Breast epithelium (tissue), 4 donors: ENCODE results near the gene PRLH. TPM values are rescaled to one million over a fixed set of nuclear protein-coding genes. Genes with fewer than 3 reads are reported as not detected.

ENCODE experiments used
- DNase-seq, 2 donors: peaks; one replicate each; pipeline ENCODE4 v3.0.0-alpha.2; 2019; ENCODE audit warnings: low spot score in 2 of 2
- H3K27ac ChIP-seq, 2 donors: fragments of 200-600 bp; sonication (generic) in 1 of 2; one replicate each; pipeline ENCODE4 v1.5.1; 2016 to 2019; ENCODE audit warnings: mild to moderate bottlenecking in 1 of 2
- H3K27me3 ChIP-seq, 2 donors: fragments of 200-600 bp; sonication (generic) in 1 of 2; one replicate each; pipeline versions ENCODE4 v1.5.1 to v1.6.0; 2017 to 2019; ENCODE audit warnings: control low read depth in 1 of 2, mild to moderate bottlenecking in 1 of 2
- H3K36me3 ChIP-seq: fragments of 200-600 bp; one replicate; pipeline ENCODE4 v1.5.1; 2019
- H3K4me1 ChIP-seq, 2 donors: fragments of 200-600 bp; sonication (generic); one replicate each; pipeline ENCODE4 v1.5.1; 2016 to 2019; ENCODE audit warnings: control low read depth in 1 of 2
- H3K4me3 ChIP-seq, 3 donors: fragments of 200-600 bp; sonication (generic); 1 replicate in 2 of 3; 2 replicates in 1 of 3; pipeline ENCODE4 v1.5.1; 2016 to 2019; ENCODE audit warnings: mild to moderate bottlenecking in 3 of 3, moderate library complexity in 2 of 3
- H3K9me3 ChIP-seq, 2 donors: fragments of 200-600 bp; sonication (generic) in 1 of 2; one replicate each; pipeline ENCODE4 v1.5.1; 2016 to 2019; ENCODE audit warnings: control low read depth in 1 of 2
- CTCF ChIP-seq, 3 donors: fragments of 450-650 bp; IDR thresholded peaks; one replicate each; pipeline ENCODE4 v1.5.1; 2016 to 2017; ENCODE audit warnings: antibody characterized with exemption in 3 of 3, mild to moderate bottlenecking in 3 of 3, moderate library complexity in 3 of 3
- POLR2A ChIP-seq: fragments of 450-650 bp; IDR thresholded peaks from one replicate; pipeline ENCODE4 v1.6.1; 2016; ENCODE audit warnings: antibody characterized with exemption, mild to moderate bottlenecking, moderate library complexity
- POLR2AphosphoS5 ChIP-seq, 3 donors: sonication (generic); formaldehyde crosslinking; IDR thresholded peaks; one replicate each; pipeline ENCODE4 v1.6.1; 2017; ENCODE audit warnings: antibody characterized with exemption in 3 of 3
- intact Hi-C: fragments of 100-400 bp; cut with DNase I; formaldehyde crosslinking; loops from one replicate; pipeline ENCODE4 v1.15.1; 2023; ENCODE audit warnings: low total_unique reads
- total RNA-seq, 3 donors: library from RNA; depleted of rRNA; stranded (reverse); fragments of >200 nt; gene quantifications; one replicate each; pipeline ENCODE4 v1.1.0, GENCODE V29; 2016

Gene PRLH
- total RNA-seq, 3 donors from 2014 or later = not detected

DNA sequence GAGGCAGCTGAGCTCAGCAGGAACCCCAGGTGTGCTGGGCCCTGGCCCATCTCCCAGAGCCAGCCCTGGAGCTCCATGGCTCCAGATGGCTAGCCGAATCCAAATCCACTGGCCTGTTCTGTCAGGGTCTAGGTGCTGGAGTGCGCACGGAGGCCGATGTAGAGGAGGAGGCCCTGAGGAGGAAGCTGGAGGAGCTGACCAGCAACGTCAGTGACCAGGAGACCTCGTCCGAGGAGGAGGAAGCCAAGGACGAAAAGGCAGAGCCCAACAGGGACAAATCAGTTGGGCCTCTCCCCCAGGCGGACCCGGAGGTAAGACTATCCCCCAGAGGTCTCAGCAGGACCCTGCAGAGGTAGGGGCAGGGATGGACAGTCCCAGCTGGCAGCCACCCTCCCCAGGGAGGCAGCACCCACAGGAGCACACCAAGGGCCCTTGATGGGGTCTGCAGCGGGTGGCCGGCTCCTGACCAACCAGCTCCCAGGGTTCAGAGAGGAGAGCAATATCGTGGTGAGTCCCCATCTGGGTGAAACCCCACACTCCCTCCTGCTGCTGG is 26.1 kb upstream of the PRLH start:
- intact Hi-C loops = no loop called here
- H3K27ac ChIP-seq = peak overlapping the region in 1 of 2 donors; percentile 19

DNA sequence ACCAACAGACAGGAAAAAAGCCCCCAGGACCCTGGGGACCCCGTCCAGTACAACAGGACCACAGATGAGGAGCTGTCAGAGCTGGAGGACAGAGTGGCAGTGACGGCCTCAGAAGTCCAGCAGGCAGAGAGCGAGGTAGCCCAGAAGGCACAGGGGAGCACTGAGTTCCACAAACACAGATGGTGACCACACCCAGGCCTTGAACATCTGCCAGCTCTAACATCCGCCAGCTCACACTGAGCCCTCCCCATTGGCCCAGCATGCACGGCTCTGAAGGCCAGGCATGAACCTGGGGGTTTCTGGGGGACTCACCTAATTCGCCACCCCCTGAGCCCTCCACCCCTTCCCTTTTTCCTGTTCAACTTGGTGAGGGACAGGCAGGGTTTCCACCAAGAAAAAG is 25.6 kb upstream of the PRLH start:
- no peak overlapping the region for H3K4me3 ChIP-seq
- peak overlapping the region in 1 of 2 donors; percentile 19 for H3K27ac ChIP-seq
- no peak for DNase-seq
- H3K36me3 ChIP-seq = no peaks in the 10 kb centered on the region
- H3K4me1 ChIP-seq = no peaks in the 10 kb centered on the region
- intact Hi-C loops = no loop called here
- TF ChIP-seq POLR2A = no peak
- no peak for TF ChIP-seq POLR2AphosphoS5 (IDR thresholded peaks at IDR 0.05)
- no peak for TF ChIP-seq CTCF (IDR thresholded peaks at IDR 0.05)
- no peaks in the 10 kb centered on the region for H3K9me3 ChIP-seq
- no peaks in the 10 kb centered on the region for H3K27me3 ChIP-seq

More for the DNA sequence above, 26.1 kb upstream of the PRLH start:
- Histone ChIP-seq H3K9me3 (no peaks in the 10 kb centered on the region), H3K4me3 (no peak overlapping the region), H3K27me3 (no peaks in the 10 kb centered on the region), H3K36me3 (no peaks in the 10 kb centered on the region), H3K4me1 (no peaks in the 10 kb centered on the region)
- TF ChIP-seq CTCF (IDR thresholded peaks at IDR 0.05) (no peak), POLR2AphosphoS5 (IDR thresholded peaks at IDR 0.05) (no peak), POLR2A (no peak)
- no peak for DNase-seq

DNA sequence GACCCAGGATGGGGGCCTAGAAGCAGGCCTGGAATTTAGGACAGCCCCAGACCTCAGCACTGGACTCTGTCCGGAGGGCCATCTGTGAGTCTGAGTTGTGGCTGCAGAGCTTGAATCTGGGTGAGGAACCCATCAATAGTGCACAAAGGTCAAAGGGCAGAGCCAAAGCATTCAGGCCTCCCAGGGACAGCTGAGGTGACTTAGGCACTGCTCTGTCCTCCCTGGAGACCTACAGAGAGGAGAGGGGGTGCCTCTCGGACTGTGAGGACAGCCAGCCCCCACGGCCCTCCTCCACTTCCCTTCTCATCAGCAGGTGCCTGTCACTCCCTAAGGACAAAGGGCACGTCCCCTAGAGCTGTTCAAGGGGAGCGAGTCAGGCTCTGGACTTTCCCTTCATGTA is 25.1 kb upstream of the PRLH start:
- Histone ChIP-seq H3K27ac (peak overlapping the region in 1 of 2 donors; percentile 19), H3K9me3 (no peaks in the 10 kb centered on the region), H3K4me3 (no peak overlapping the region), H3K36me3 (no peaks in the 10 kb centered on the region), H3K4me1 (no peaks in the 10 kb centered on the region), H3K27me3 (no peaks in the 10 kb centered on the region)
- intact Hi-C loops = no loop called here
- TF ChIP-seq CTCF (IDR thresholded peaks at IDR 0.05) = no peak
- TF ChIP-seq POLR2A = no peak
- no peak for TF ChIP-seq POLR2AphosphoS5 (IDR thresholded peaks at IDR 0.05)
- no peak for DNase-seq

DNA sequence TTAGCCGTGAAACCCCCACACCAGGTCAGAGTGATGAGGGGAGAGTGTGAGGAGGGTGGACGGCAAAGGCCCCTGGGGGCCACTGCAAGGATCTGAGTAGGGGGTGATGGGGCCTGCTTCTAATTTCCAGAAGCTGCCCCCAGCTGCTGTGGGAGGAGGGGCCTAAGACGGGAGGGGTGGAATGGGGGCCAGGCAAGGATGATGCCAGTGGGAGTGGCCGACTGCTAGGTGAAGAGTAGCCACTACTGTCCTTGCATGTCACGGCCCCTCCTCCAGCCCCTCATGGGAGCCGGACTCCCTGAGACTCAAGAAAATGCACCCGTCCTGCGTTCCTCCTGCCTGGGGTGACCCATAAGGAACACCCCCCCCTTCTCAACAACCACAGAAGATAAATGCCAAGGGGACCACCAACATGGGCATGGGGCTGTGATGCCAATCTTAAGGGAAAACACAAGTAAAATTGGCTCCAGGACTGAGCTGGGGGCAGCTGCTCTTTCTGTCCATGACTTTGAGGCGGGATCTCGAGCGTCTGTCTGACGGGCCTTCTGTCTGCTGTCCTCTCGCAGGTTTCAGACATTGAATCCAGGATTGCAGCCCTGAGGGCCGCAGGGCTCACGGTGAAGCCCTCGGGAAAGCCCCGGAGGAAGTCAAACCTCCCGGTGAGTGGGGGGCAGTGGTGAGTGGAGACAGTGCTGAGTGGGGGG is 24.2 kb upstream of the PRLH start:
- H3K27ac ChIP-seq = no peak overlapping the region
- H3K9me3 ChIP-seq = no peaks in the 10 kb centered on the region
- no peaks in the 10 kb centered on the region for H3K27me3 ChIP-seq
- no peak overlapping the region for H3K4me3 ChIP-seq
- no peak for DNase-seq
- intact Hi-C loops = no loop called here
- no peaks in the 10 kb centered on the region for H3K4me1 ChIP-seq
- no peak for TF ChIP-seq CTCF (IDR thresholded peaks at IDR 0.05)
- no peaks in the 10 kb centered on the region for H3K36me3 ChIP-seq

- intact Hi-C loops = no loop called here
- no peak overlapping the region for H3K4me3 ChIP-seq
- no peak for TF ChIP-seq CTCF (IDR thresholded peaks at IDR 0.05)
- TF ChIP-seq POLR2AphosphoS5 (IDR thresholded peaks at IDR 0.05) = no peak
- TF ChIP-seq POLR2A = no peak
- no peak overlapping the region for H3K27ac ChIP-seq
- no peak for DNase-seq
- no peaks in the 10 kb centered on the region for H3K36me3 ChIP-seq
- H3K4me1 ChIP-seq = no peaks in the 10 kb centered on the region
- no peaks in the 10 kb centered on the region for H3K27me3 ChIP-seq
- H3K9me3 ChIP-seq = no peaks in the 10 kb centered on the region
These were observed 20.1 kb upstream of the PRLH start for GRCh38 chr2:237546040-237546875.
